ENCODE data around the gene PLCXD1.
"Not testable (repeated sequence)": the region's sequence is repeated elsewhere in the genome, so short reads cannot be mapped to it uniquely, and the experiment has no call there.

PLCXD1 gene

GRCh38 chrX:285076-285677, 4.0 kb downstream of the PLCXD1 start:
- no peak for DNase-seq (ENCODE audit: low read depth, low spot score)
- H3K4me3 ChIP-seq (ENCODE audit: low read length) = no peak overlapping the region

GRCh38 chrX:287670-288069, 6.5 kb downstream of the PLCXD1 start:
- no peak for DNase-seq (ENCODE audit: low read depth, low spot score)
- H3K4me3 ChIP-seq (ENCODE audit: low read length) = no peak overlapping the region

- H3K4me3 ChIP-seq (ENCODE audit: low read length) = no peak overlapping the region
- no peak for DNase-seq (ENCODE audit: low read depth, low spot score)
These were observed 7.4 kb downstream of the PLCXD1 start for GRCh38 chrX:288561-288991.

- no peak for DNase-seq (ENCODE audit: low read depth, low spot score)
- no peak overlapping the region for H3K4me3 ChIP-seq (ENCODE audit: low read length)
These were observed 9.4 kb downstream of the PLCXD1 start for GRCh38 chrX:290476-291166.

GRCh38 chrX:291411-291901, 10.3 kb downstream of the PLCXD1 start:
- H3K4me3 ChIP-seq (ENCODE audit: low read length) = no peak overlapping the region
- no peak for DNase-seq (ENCODE audit: low read depth, low spot score)

GRCh38 chrX:292900-293897, 12.0 kb downstream of the PLCXD1 start:
- DNase-seq (ENCODE audit: low read depth, low spot score) = no peak
- H3K4me3 ChIP-seq (ENCODE audit: low read length) = no peak overlapping the region

GRCh38 chrX:295136-295535, 14.0 kb downstream of the PLCXD1 start:
- no peak for DNase-seq (ENCODE audit: low read depth, low spot score)

GRCh38 chrX:298993-299392, 17.8 kb downstream of the PLCXD1 start:
- no peak overlapping the region for H3K4me3 ChIP-seq (ENCODE audit: low read length)
- DNase-seq (ENCODE audit: low read depth, low spot score) = no peak

More at GRCh38 chrX:295136-295535, 14.0 kb downstream of the PLCXD1 start:
- no peak overlapping the region for H3K4me3 ChIP-seq (ENCODE audit: low read length)

- DNase-seq (ENCODE audit: low read depth, low spot score) = no peak
- H3K4me3 ChIP-seq (ENCODE audit: low read length) = no peak overlapping the region
These were observed 19.2 kb downstream of the PLCXD1 start for GRCh38 chrX:300334-300733.

GRCh38 chrX:302975-303374, 21.8 kb downstream of the PLCXD1 start:
- no peak for DNase-seq (ENCODE audit: low read depth, low spot score)

GRCh38 chrX:305781-306613, 24.8 kb downstream of the PLCXD1 start:
- DNase-seq (ENCODE audit: low read depth, low spot score); H3K4me3 ChIP-seq (ENCODE audit: low read length): not testable (repeated sequence)

More at GRCh38 chrX:302975-303374, 21.8 kb downstream of the PLCXD1 start:
- H3K4me3 ChIP-seq (ENCODE audit: low read length) = no peak overlapping the region

- H3K4me3 ChIP-seq (ENCODE audit: low read length); DNase-seq (ENCODE audit: low read depth, low spot score): not testable (repeated sequence)
These were observed 25.6 kb downstream of the PLCXD1 start for GRCh38 chrX:306614-307251.

- no peak overlapping the region for H3K4me3 ChIP-seq (ENCODE audit: low read length)
- DNase-seq (ENCODE audit: low read depth, low spot score) = no peak
These were observed 26.3 kb downstream of the PLCXD1 start for GRCh38 chrX:307261-308111.

- no peak overlapping the region for H3K4me3 ChIP-seq (ENCODE audit: low read length)
- DNase-seq (ENCODE audit: low read depth, low spot score) = no peak
These were observed 27.8 kb downstream of the PLCXD1 start for GRCh38 chrX:308821-309520.

GRCh38 chrX:310621-311155, 29.5 kb downstream of the PLCXD1 start:
- no peak overlapping the region for H3K4me3 ChIP-seq (ENCODE audit: low read length)
- no peak for DNase-seq (ENCODE audit: low read depth, low spot score)

All from Jurkat, Clone E6-1 (cell line).